LNCaP clone FGC (cell line): Measurements from ENCODE around the gene PIBF1.
A peak's percentile ranks its signal among the peaks of the same experiment; 100 is the strongest.

Source experiments
- DNase-seq: peaks from one replicate; pipeline ENCODE4 v3.0.0-alpha.2; 2011; ENCODE audit warnings: low read depth
- H3K4me3 ChIP-seq: 2 replicates; pipeline ENCODE4 v1.5.1; 2011; ENCODE audit warnings: mild to moderate bottlenecking, low read depth, low read length, control low read depth
- CTCF ChIP-seq: IDR thresholded peaks from 2 replicates; pipeline ENCODE4 v1.5.1; 2012; ENCODE audit warnings: mild to moderate bottlenecking; ENCODE audit not compliant: control insufficient read depth, insufficient read depth; ENCODE audit errors: extremely low read depth

PIBF1 gene

GRCh38 chr13:72952529-72953141, 170.7 kb downstream of the PIBF1 start:
- no peak for DNase-seq
- H3K4me3 ChIP-seq: no peak overlapping the region
- TF ChIP-seq CTCF: no peak

GRCh38 chr13:72953391-72953965, 171.5 kb downstream of the PIBF1 start:
- TF ChIP-seq CTCF: no peak
- no peak for DNase-seq
- H3K4me3 ChIP-seq: no peak overlapping the region

- no peak for TF ChIP-seq CTCF
- H3K4me3 ChIP-seq: no peak overlapping the region
Measured at GRCh38 chr13:72959643-72960042, 177.7 kb downstream of the PIBF1 start.

GRCh38 chr13:72960114-72960513, 178.2 kb downstream of the PIBF1 start:
- DNase-seq: no peak
- no peak overlapping the region; the same call in 1 of the 2 replicates for H3K4me3 ChIP-seq
- TF ChIP-seq CTCF: no peak

More at GRCh38 chr13:72959643-72960042, 177.7 kb downstream of the PIBF1 start:
- DNase-seq: no peak

- TF ChIP-seq CTCF: no peak
- peak; percentile 54 for DNase-seq
- H3K4me3 ChIP-seq: peak overlapping the region; percentile 15; the same call in 1 of the 2 replicates
Measured at GRCh38 chr13:72960541-72960940, 178.6 kb downstream of the PIBF1 start.

GRCh38 chr13:72963762-72964161, 181.8 kb downstream of the PIBF1 start:
- DNase-seq: no peak
- no peak for TF ChIP-seq CTCF
- no peak overlapping the region for H3K4me3 ChIP-seq

GRCh38 chr13:72970301-72970880, 188.5 kb downstream of the PIBF1 start:
- no peak for TF ChIP-seq CTCF

More at GRCh38 chr13:72970301-72970880, 188.5 kb downstream of the PIBF1 start:
- no peak overlapping the region for H3K4me3 ChIP-seq
- DNase-seq: no peak
